ENCODE results near the gene MSGN1.

MSGN1 gene, protein sequence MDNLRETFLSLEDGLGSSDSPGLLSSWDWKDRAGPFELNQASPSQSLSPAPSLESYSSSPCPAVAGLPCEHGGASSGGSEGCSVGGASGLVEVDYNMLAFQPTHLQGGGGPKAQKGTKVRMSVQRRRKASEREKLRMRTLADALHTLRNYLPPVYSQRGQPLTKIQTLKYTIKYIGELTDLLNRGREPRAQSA

DNA sequence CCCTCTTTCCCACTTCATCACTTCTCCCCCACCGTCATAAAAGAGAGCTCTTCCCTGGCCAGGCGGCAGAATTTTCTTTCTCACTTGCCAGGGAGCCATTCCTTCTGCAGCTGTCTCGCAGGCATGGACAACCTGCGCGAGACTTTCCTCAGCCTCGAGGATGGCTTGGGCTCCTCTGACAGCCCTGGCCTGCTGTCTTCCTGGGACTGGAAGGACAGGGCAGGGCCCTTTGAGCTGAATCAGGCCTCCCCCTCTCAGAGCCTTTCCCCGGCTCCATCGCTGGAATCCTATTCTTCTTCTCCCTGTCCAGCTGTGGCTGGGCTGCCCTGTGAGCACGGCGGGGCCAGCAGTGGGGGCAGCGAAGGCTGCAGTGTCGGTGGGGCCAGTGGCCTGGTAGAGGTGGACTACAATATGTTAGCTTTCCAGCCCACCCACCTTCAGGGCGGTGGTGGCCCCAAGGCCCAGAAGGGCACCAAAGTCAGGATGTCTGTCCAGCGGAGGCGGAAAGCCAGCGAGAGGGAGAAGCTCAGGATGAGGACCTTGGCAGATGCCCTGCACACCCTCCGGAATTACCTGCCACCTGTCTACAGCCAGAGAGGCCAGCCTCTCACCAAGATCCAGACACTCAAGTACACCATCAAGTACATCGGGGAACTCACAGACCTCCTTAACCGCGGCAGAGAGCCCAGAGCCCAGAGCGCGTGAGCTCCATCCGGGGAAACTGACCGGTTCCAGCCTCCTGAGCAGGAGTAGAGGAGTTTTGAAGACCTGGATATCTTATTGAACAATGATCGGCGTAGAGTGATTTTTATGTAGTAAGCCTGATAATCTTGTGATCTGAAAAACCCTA lies at the start of gene MSGN1:
Gene MSGN1, plus strand, starts transcription at position 65 of the 850 bp plus-strand sequence. Its CDS starts 59 bp downstream, at position 124.
- no peak for DNase-seq (ENCODE audit: low read depth)

GRCh38 chr2:17768894-17769293 lies 47.4 kb upstream of the MSGN1 start:
- DNase-seq (ENCODE audit: low read depth): no peak

GRCh38 chr2:17771956-17772355 lies 44.3 kb upstream of the MSGN1 start:
- DNase-seq (ENCODE audit: low read depth): no peak

GRCh38 chr2:17772532-17772931 lies 43.7 kb upstream of the MSGN1 start:
- no peak for DNase-seq (ENCODE audit: low read depth)

- DNase-seq (ENCODE audit: low read depth): no peak
These were observed 35.7 kb upstream of the MSGN1 start for GRCh38 chr2:17780546-17780945.

DNA sequence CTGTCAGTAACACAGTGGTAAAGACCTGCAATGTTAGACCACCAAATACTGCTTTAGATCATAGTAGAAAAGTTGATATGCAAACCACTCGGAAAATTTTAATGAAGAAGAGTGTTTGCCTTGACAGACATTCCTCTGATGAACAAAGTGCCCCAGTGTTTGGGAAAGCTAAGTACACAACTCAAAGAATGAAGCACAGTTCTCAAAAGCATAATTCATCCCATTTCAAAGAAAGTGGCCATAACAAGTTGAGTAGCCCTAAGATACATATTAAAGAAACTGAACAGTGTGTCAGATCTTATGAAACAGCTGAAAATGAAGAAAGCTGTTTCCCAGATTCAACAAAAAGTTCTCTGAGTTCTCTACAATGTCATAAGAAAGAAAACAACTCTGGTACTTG lies 34.8 kb upstream of the MSGN1 start:
- no peak for DNase-seq (ENCODE audit: low read depth)

DNA sequence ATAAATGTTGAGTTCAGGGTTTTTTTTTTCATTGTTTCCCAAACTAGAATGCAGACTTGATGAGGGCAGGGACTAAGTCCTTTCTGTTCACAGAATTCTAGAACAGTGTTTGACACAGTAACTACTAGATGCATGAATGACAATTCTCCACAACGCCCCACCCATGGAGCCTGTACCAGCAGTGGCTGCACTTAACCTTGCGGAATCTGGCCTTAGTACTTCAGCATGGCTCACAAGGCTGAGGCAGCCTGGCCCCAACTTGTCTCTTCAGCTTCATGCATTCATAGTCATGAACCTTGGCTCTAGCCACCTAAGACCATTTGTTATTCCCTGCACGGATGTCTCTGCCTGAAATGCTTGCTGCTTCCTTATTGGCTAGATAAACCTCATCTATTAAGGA lies 29.5 kb upstream of the MSGN1 start:
- DNase-seq (ENCODE audit: low read depth): no peak

GRCh38 chr2:17788773-17789172 lies 27.5 kb upstream of the MSGN1 start:
- no peak for DNase-seq (ENCODE audit: low read depth)

DNA sequence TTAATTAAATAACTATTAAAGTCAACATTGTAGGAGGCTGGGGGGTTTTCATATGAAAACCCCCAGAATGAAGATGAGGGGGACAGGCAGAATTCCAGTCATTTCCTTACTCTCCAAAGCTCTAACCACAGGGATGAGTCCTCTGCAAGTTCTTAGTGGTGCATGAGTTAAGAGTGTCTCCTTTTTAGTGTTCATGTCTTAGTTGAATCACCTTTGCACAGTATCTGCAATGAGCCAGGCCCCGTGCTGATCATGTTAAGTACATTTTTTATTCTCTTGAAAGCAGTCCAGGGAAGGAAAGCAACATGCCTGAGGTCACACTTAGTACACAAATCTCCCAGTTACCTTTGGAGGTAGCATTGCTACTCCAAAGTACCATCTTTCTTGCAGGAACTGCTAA lies 25.7 kb upstream of the MSGN1 start:
- no peak for DNase-seq (ENCODE audit: low read depth)

- DNase-seq (ENCODE audit: low read depth): no peak
These were observed 25.0 kb upstream of the MSGN1 start for GRCh38 chr2:17791121-17791816.

DNA sequence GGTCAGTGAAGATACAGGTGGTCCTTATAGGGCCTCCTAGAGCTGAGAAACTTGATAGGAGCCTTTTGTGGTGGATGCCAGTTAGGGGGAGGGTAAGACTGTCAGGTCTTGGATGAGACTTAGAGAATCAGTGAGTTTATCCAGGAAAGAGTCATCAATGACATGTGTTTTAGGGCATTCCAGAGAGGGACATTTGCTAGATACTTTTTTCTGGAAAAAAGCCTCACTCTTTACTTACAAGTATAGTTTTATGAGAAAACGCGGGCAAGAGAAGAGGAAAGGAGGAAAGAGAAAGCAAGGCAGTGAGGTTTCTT lies 24.5 kb upstream of the MSGN1 start:
- DNase-seq (ENCODE audit: low read depth): no peak

DNA sequence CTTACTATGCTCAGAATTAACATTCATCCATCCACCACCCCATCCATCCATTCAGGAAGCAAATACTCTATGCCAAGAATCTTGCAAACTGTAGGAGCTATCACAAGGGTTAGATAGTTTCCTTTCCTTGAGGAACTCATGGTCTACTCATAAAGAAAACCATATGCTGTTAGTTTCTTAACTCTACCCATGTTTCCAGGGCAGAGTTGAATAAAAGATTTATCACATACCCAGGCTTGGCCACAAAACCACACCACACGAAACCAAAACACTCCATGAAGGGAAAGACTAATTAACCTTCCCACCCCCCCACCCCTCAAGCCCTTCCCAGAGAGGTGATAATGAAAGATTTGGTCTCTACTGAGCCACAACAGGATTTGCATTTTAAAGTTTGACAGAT lies 23.7 kb upstream of the MSGN1 start:
- no peak for DNase-seq (ENCODE audit: low read depth)

GRCh38 chr2:17793296-17793695 lies 23.0 kb upstream of the MSGN1 start:
- DNase-seq (ENCODE audit: low read depth): no peak

DNA sequence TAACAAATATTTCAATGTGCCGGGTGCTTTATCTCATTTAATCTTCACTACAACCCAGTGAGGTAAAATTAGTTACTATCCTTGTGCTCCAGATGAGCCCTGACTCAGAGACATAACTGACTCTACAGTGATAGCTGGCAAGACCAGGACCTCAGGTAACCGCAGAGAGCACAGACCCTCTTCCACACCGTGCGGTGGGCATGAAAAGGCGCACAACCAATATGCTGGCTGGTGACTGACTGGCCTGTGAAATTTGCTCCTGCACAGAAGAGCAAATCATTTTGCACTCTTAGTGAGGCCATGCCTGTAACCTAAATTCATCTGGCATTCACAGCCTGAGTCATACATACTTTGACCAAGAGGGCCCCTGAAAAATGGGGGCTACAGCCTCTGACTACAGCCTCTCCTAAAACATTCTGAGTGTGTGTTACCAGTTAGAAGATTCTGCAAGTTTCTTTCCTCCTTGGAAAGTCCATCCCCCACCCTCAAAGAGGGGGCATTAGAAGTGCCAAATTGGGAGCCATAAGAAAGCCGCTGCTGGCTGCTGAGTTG lies 22.4 kb upstream of the MSGN1 start:
- no peak for DNase-seq (ENCODE audit: low read depth)

DNA sequence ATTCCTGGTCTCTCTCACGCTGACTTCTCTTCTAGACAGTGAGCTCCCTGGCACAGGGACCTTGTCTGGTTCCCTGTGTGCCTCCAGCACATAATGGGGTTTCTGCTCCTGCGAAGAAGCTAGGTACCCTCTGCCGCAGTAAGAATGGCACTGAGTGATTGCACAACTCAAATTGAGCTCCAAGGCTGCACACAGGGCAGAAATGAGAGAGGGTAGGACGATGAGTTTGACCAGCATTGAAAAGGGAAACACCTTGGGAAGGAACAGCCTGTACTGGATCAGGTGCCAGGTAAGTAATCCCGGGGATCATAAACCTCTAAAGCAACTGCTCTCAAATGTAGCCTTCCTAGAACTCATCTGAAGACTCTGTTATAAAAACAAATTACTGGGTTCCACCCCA lies 21.0 kb upstream of the MSGN1 start:
- no peak for DNase-seq (ENCODE audit: low read depth)

- no peak for DNase-seq (ENCODE audit: low read depth)
These were observed 17.9 kb upstream of the MSGN1 start for GRCh38 chr2:17798338-17798737.

GRCh38 chr2:17799301-17800120 lies 16.7 kb upstream of the MSGN1 start:
- no peak for DNase-seq (ENCODE audit: low read depth)

DNA sequence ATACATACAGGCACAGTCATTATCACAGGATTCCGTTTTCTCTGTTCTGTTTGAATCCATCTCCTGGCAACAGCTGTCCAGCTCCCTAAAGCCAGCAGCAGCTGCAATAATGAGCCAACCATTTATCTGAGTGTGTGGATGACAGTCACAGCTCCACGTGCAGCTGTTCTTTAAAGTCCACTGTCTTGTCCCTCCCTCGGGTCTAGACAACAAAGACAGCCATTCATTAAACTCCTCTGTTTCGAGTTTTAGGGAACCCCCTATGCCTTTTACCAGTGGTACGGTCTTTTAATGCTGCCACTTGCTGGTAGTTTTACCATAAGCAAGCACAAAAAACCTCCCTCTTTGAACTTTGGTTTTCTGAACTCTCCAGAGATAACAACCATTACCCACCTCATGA lies 16.0 kb upstream of the MSGN1 start:
- DNase-seq (ENCODE audit: low read depth): no peak

DNA sequence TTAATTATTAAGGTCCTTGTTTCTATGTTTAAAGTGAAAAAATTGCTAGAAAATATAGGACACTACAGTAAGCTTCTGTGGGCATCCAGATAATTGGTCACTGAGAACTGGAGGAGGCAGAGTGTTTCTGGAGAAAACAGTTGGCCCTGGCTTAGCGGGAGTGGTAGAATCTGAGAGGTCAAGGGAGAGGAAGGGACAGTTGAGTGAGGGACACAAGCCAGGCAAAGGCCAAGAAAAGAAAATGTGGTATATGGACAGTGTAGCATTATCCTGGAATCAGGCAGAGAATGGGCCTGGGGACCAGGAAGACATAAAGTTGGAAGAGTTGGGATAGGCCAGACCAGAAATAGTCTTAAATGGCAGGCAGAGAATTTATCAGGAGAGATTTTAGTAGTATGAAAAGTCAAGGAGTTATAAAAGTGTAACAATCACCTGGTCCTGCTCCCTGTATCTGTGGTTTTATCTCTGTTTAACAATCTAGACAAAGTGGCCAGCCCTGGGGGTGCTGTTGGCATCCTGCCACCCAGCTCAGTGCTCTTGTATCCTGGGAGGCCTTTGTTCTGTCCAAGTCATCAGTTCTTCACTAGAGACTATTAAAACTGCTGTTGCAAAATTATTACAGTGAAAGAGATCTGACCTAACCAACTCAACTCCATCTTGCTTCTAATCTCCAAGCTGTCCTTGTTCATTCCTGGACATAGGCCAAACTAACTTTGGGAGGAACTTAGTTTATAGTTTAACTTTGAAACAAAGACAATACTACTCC lies 15.4 kb upstream of the MSGN1 start:
- DNase-seq (ENCODE audit: low read depth): no peak

- no peak for DNase-seq (ENCODE audit: low read depth)
These were observed 12.8 kb upstream of the MSGN1 start for GRCh38 chr2:17803497-17803896.

DNA sequence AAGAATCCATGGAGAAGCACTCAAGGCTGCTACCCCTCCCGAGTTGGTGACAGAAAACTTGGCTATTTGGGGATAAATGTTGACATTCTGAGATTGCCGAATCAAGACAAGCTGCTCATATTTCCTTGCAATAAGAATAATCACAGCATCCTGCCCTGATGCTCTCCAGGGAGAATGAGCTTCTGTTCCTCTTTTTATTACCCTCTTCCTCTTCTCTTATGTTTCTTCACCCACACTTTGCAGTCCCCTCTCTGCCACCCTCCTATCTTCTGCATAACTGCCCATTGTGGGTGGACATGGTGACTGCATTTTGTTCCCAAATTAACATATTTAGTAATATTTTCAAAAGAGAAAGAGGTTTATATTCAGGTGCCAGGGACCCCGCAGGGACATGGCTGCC lies 11.9 kb upstream of the MSGN1 start:
- no peak for DNase-seq (ENCODE audit: low read depth)

All from HS-27A (cell line).